GM12892 (cell line): ENCODE measurements around the gene C1R.

Experiments used
- POLR2A ChIP-seq: IDR thresholded peaks from 2 replicates; pipeline ENCODE4 v1.6.1; 2011; ENCODE audit warnings: low read depth, low read length, control low read depth
- POLR2AphosphoS5 ChIP-seq: IDR thresholded peaks from 2 replicates; pipeline ENCODE4 v1.6.1; 2011; ENCODE audit warnings: low read depth, low read length, control low read depth
- TAF1 ChIP-seq: IDR thresholded peaks from 2 replicates; pipeline ENCODE4 v1.6.1; 2011; ENCODE audit warnings: low read depth, mild to moderate bottlenecking, control low read depth, low read length, borderline replicate concordance

DNA sequence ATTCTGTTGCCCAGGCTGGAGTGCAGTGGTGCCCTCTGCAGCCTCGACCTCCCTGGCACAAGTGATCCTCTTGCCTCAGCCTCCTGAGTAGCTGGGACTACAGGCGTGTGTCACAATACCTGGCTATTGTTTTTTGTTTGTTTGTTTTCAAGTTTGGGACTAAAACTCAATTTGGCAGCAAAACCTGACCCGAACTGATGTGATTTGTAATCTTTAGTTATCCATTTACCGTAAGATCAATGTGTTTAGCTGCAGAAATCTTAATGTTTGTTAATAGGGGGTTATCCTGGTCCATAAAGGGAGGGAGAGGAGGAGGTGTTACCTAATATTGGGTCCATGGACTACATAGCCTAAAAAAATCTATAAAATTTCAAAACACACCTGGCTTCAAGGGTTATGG lies 32.5 kb downstream of the C1R start:
- no peak for TF ChIP-seq POLR2AphosphoS5
- TF ChIP-seq POLR2A: no peak
- TF ChIP-seq TAF1: no peak
